GF-D8 (cell line): Measurements from ENCODE around the gene PTPN1.
"Not testable (repeated sequence)": the region's sequence is repeated elsewhere in the genome, so short reads cannot be mapped to it uniquely, and the experiment has no call there.

Experiments used
- DNase-seq: peaks from one replicate; lab custom pipeline; 2025; lab: John Stamatoyannopoulos, UW

The PTPN1 gene

DNA sequence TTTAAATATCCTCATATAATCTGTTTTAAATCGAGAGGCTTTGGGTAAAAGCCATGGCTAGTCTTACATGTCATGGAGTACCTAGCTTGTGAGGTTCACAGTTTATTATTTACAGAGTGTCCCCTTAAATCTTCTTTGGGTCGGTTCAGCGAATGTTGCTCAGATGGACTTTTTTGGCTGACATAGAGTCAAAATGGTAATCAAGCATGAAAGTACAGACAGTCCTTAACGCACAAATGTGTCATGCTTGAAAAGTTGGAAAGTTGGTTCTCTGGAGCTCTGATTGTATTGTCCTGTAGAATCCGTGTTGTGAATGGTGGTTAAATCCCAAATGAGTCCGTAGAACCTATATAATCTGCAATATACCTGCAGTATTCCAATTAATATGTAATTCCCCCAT, 22.0 kb downstream of the PTPN1 start:
- no peak for DNase-seq

GRCh38 chr20:50533061-50533460, 22.9 kb downstream of the PTPN1 start:
- no peak for DNase-seq

DNA sequence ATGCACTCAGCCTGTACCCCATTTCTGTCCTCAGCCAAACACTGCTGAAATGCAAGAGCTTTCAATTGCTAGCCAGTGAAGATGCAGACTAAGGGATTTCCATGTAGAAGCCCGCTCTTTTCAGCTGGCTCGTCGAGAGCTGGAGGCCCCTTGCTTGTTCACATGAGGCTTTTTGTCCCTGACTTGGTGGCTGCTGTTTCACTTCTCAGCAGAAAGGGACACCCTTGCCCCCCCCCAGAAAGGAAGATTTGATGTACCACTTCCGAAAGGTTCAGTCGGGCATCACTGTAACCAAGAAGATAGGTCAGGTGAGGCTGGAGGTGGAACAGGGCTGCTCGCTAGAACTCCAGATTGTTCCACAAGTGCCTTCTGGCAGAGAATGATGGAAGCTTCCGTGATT, 23.3 kb downstream of the PTPN1 start:
- DNase-seq = no peak

DNA sequence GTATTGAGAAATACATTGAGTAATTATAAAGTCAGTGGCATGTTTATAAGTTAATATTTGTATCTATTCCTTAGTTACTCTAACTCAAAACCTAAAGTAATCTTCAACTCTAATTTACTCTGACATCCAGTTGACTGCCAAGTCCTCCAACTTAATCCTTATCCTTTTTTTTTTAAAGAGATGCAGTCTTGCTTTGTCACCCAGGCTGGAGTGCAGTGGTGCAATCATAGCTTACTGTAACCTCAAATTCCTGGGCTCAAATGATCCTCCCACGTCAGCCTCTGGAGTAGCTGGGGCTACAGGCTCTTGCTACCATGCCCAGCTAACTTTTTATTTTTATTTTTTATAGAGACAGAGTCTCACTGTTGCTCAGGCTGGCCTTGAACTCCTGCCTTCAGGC, 24.4 kb downstream of the PTPN1 start:
- DNase-seq = no peak

DNA sequence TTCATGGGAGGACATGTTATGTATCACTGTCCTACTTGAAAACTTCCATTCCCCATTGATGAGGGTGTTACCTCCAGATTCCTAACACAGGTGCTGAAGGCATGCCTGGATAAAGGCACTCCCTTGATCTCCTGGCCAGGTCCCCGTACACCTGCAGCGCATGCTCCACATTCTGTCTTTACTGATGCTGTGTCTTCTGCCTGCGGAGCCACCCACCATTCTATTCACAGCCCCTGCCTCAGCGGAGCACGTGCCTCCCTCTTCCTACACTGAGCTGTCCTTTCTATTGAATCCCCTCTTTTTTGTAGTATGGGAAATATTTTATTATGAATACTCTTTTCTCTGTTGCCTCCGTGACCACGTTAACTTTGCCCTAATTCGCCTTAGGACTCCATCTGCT, 25.0 kb downstream of the PTPN1 start:
- no peak for DNase-seq

DNA sequence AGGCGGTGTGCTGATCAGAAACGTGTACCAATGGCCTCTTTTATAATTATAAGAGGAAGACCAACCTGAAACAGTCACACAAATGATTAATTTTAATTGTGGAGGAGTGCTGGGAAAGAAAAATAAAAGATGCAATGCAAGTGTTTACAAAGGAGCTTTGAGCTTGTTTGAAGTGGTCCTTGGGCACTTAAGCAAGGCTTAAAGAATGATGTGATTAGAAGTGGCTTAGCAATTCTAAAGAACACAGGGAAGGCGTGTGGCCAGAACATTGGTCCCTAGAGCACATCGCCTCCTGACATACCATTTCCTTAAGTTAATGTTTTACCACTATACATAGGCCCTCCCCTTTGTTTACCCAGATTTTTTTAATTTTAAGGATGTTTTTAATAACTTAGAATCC, 26.1 kb downstream of the PTPN1 start:
- no peak for DNase-seq

DNA sequence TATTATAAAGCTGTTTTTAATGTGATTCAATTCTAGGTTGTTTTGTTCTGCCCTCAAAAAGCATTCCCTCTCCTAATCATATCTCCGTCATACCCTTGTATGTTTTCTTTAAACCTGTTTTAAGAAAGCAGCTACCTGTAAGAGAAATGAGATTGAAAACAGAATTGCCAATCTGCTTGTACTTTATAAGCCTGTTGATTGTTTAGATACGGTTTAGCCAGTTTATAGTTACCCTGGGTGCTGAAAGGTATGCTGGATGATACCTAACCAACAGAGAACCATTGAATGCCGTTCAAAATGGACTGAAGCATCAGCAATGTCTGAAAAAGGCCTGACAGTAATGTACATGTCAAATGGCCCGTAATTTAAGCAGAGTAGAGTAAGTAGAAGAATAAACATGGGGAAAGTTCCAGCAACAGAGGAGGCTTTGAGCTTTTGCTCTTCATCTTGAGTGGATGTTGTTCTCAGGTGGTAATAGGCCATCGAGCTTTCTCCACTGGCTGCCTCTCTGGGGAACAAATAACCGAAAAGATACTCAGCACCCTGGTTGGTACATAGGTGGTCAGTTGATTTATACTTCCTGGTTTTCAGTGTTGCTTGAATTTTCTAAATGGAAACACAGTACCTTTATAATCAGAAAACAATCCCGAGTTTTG, 27.5 kb downstream of the PTPN1 start:
- DNase-seq = no peak

DNA sequence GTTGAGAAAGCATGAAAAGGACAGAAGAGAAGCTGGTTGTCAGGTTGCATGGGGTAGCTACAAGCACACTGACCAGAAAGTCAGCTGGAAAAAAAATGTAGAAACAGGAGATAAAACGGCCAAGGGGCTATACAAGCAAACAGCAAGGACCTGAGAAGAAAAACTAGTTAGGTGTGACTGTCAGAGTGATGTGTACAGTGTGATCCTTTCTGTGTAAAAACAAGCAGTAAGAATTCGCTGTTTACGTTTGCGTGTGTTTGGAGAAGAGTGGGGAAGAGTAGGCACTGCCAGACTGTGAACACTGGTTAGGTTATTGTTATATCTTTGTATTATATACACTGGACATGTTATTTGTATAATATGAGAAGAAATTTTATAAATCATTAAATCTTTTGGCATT, 28.1 kb downstream of the PTPN1 start:
- no peak for DNase-seq

DNA sequence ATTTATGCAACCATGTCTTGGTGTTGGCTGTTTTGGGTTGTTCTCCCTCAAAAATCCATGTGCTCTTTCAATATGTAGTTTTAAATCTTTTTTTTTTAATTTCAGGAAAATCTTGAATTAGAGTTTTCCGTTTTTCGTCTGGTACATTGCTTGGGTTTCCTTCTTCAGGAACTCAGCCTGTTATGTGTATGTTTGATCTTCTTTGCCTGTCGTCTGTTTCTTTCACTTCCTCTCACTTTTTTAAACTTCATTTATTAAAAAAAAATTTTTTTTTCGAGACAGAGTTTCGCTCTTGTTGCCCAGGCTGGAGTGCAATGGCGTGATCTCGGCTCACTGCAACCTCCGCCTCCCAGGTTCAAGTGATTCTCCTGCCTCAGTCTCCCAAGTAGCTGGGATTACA, 29.6 kb downstream of the PTPN1 start:
- DNase-seq = not testable (repeated sequence)

DNA sequence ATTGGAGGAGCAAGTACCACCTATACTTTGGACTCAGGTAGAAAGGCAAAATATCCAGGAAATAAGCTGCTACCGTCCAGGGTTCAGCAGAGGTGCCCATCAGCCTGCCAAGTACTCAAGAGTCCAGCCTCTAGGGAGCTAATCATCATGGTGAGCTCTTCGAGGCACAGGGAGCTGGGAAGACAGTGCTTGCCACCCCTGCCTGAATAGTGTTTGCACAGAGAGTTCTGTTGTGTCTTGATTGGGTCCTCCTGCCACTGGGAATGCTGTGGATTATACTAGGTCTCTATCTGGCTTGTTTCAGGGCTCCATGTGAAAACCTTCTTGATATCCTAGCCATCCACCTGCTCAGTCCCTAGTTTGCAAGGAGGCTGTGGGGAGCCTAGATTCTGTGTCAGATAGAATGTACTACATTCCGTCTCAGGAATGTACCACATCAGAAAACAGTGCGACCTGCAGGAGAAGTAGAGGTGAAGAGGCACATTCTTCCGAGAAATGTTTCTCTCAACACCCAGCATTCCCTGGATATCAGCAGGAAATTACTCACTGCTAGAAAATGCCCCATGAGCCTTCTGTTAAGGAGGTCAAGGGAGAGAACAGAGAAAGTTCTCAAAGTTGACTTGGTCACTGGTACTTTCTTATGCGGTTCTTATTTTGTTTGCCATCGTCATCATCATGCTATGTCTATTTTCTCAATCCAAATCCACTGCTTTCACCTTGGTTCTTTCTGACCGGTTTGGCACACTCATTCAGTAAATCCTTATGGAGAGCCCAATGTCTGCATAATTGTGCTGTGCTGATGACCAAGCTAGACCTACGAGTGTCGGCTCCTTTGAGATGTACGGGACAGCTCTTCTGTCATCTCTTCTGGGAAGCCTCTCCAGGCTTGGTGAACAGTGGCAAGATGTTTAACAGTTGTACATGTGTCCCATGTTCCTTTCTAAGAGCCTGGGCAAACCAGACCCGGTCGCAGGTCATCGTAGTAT, 30.7 kb downstream of the PTPN1 start:
- no peak for DNase-seq

DNA sequence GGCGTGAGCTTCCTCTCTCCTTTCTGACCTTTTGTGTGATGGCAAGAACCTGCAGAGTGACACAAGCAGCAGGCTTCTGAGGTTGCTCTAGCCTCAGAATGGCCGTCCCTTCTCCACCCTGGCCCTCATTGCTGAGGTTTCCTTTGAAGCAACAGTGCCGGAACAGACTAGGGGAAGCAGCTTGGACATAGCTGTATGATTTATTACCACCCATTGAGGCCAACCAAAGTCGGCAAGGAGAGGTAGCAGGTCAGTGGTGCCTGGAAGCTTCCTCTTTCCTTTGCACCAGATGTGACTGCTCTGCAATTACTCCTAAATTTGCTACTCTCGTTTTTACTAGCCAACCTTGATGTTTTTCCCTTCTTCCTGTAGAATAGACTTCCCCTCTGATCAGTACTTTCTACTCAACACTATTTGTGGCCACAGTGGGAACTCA, 31.4 kb downstream of the PTPN1 start:
- DNase-seq = peak; percentile 95

DNA sequence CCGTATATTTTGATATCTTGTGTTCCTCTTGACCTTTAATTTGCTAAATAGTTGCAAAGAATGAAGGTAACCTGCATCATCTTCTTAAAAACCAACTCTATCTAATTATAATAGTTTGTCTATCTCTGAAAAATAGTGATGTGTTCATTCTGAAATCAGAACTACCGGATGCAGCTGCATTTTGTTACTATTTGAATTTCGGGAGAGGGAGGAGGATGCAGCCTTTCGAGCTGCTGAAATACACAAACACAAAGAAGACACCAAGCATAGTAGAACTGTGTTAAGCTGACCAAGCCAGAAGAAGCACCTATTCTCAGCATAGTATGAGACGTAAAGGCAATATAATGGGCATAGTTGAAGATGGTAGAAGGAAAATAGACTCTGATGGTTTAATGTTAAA, 33.1 kb downstream of the PTPN1 start:
- DNase-seq = no peak

- no peak for DNase-seq
Measured at GRCh38 chr20:50545126-50545525, 34.9 kb downstream of the PTPN1 start.

- DNase-seq = no peak
Measured at GRCh38 chr20:50546729-50547314, 36.6 kb downstream of the PTPN1 start.

DNA sequence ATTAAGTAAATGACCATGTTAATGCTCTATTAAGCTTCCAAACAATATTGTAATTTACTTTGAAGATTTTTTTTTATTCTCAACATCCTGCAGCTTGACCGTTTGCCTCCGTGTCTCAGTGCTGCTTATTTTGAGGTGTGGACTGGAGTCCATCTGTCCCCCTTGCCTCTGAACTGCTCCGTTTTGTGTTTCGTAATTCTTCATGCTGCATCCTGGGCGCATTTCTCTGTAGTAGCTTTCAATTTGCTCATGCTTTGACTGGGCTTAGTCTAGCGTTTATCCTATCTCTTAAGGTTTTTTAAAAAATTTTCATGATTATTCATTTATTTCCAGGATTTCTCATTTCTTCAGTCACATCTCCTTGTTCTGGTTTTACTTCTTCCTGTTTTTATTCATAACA, 37.8 kb downstream of the PTPN1 start:
- DNase-seq = no peak

DNA sequence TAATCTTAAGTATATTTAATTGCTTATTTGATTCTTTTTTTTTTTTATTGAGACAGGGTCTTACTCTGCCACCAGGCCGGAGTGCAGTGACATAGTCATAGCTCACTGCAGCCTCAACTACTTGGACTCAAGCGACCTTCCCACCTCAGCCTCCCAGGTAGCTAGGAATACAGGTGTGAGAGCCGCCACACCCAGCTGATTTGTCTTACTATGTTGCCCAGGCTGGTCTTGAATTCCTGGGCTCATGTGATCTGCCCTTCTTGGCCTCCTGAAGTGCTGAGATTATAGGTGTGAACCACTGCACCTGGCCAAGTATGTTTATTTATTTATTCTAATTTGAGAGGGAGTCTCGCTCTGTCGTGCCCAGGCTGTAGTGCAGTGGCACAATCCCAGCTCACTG, 38.2 kb downstream of the PTPN1 start:
- no peak for DNase-seq

GRCh38 chr20:50550531-50550930, 40.3 kb downstream of the PTPN1 start:
- DNase-seq = no peak

- no peak for DNase-seq
Measured at GRCh38 chr20:50551288-50551687, 41.1 kb downstream of the PTPN1 start.

GRCh38 chr20:50552979-50553378, 42.8 kb downstream of the PTPN1 start:
- DNase-seq = no peak

GRCh38 chr20:50554694-50555579, 44.8 kb downstream of the PTPN1 start:
- DNase-seq = no peak

GRCh38 chr20:50555662-50556061, 45.5 kb downstream of the PTPN1 start:
- no peak for DNase-seq

GRCh38 chr20:50557549-50558134, 47.5 kb downstream of the PTPN1 start:
- no peak for DNase-seq
